H1 (cell line): ENCODE results near the gene ZC3H12C. TPM values are rescaled to one million over a fixed set of nuclear protein-coding genes. Genes with fewer than 3 reads are reported as not detected.

ENCODE experiments used
- CTCF ChIA-PET: fragments of 300-600 bp; sonication (Branson Sonifier 250); formaldehyde crosslinking; loops from one replicate; lab custom pipeline; 2021; ENCODE audit not compliant: partially characterized antibody; lab: Charles Lee
- POLR2A ChIA-PET: fragments of 300-600 bp; sonication (Branson Sonifier 250); formaldehyde crosslinking; loops from one replicate; lab custom pipeline; 2021; ENCODE audit warnings: inconsistent platforms; ENCODE audit not compliant: partially characterized antibody; lab: Charles Lee
- DNase-seq, 2 experiments: peaks; one replicate each; pipeline versions ENCODE4 v3.0.0 to v3.0.0-alpha.2; 2010 to 2022; ENCODE audit warnings: low spot score in 2 of 2, low read depth in 1 of 2, mixed read lengths in 1 of 2
- FAIRE-seq: peaks from 2 replicates; lab custom pipeline; 2011; peaks lifted over from hg19 to GRCh38; lab: Jason Lieb, UNC
- H2AFZ ChIP-seq: 2 replicates; pipeline ENCODE4 v1.8.1; 2012; ENCODE audit warnings: low read length, inconsistent platforms
- H2AK5ac ChIP-seq: 2 replicates; pipeline ENCODE4 v1.6.1; 2013; ENCODE audit warnings: low read depth, low read length
- H2BK120ac ChIP-seq: replicated peaks from 2 replicates; pipeline ENCODE3; 2013; ENCODE audit warnings: low read depth, low read length, inconsistent platforms
- H2BK12ac ChIP-seq: 2 replicates; pipeline ENCODE4 v1.6.1; 2013; ENCODE audit warnings: low read depth, low read length
- H2BK15ac ChIP-seq: 2 replicates; pipeline ENCODE4 v1.6.1; 2013; ENCODE audit warnings: low read length
- H2BK20ac ChIP-seq: 2 replicates; pipeline ENCODE4 v1.6.1; 2013; ENCODE audit warnings: low read length
- H2BK5ac ChIP-seq: 2 replicates; pipeline ENCODE4 v1.6.1; 2013; ENCODE audit warnings: low read depth, low read length
- H3K14ac ChIP-seq: 2 replicates; pipeline ENCODE4 v1.6.1; 2013; ENCODE audit warnings: inconsistent platforms; ENCODE audit not compliant: insufficient read length
- H3K18ac ChIP-seq: 2 replicates; pipeline ENCODE4 v1.6.1; 2013; ENCODE audit warnings: low read length; ENCODE audit errors: extremely low read depth
- H3K23ac ChIP-seq: 2 replicates; pipeline ENCODE4 v1.6.1; 2013; ENCODE audit warnings: inconsistent platforms; ENCODE audit not compliant: insufficient read length
- H3K23me2 ChIP-seq: 2 replicates; pipeline ENCODE4 v1.6.1; 2013; ENCODE audit warnings: low read depth, low read length
- H3K27ac ChIP-seq: 2 replicates; pipeline ENCODE4 v1.6.1; 2011; ENCODE audit warnings: low read depth, low read length, inconsistent platforms
- H3K27me3 ChIP-seq, 4 experiments: replicated peaks in 1 of 4; 1 replicate in 1 of 4; 2 replicates in 3 of 4; pipeline versions ENCODE4 v1.6.1 to v1.8.1; 2011 to 2013; ENCODE audit warnings: low read length in 3 of 4, mild to moderate bottlenecking in 3 of 4, inconsistent platforms in 2 of 4, mixed read lengths in 2 of 4, moderate library complexity in 1 of 4; ENCODE audit not compliant: control insufficient read depth in 3 of 4, insufficient read depth in 3 of 4; ENCODE audit errors: extremely low read depth in 1 of 4
- H3K36me3 ChIP-seq, 4 experiments: 2 replicates each; pipeline versions ENCODE4 v1.6.1 to v1.8.1; 2011 to 2013; ENCODE audit warnings: mild to moderate bottlenecking in 4 of 4, low read length in 3 of 4, moderate library complexity in 2 of 4, control low read depth in 1 of 4, inconsistent platforms in 1 of 4; ENCODE audit not compliant: insufficient read depth in 4 of 4, control insufficient read depth in 2 of 4
- H3K4ac ChIP-seq: replicated peaks from 2 replicates; pipeline ENCODE3; 2013; ENCODE audit warnings: low read length, low read depth, mixed read lengths, inconsistent platforms; ENCODE audit not compliant: insufficient read length
- H3K4me1 ChIP-seq, 4 experiments: replicated peaks in 1 of 4; 1 replicate in 1 of 4; 2 replicates in 3 of 4; pipeline versions ENCODE4 v1.6.1 to v1.8.1; 2011 to 2013; ENCODE audit warnings: low read length in 3 of 4, inconsistent platforms in 2 of 4, mixed read lengths in 1 of 4; ENCODE audit not compliant: insufficient read depth in 4 of 4, control insufficient read depth in 3 of 4
- H3K4me2 ChIP-seq, 2 experiments: 2 replicates each; pipeline versions ENCODE4 v1.6.1 to v1.8.1; 2011 to 2013; ENCODE audit warnings: low read depth in 2 of 2, low read length in 2 of 2, control low read depth in 1 of 2, inconsistent platforms in 1 of 2, mild to moderate bottlenecking in 1 of 2; ENCODE audit not compliant: insufficient read depth in 1 of 2
- H3K4me3 ChIP-seq, 4 experiments: fragments of 200-600, 300-600 bp in 1 of 4; sonication (generic), shearing (Covaris generic), sonication (Bioruptor Twin) in 1 of 4; 2 replicates each; pipeline versions ENCODE4 v1.5.1 to v1.8.1; 2011 to 2016; ENCODE audit warnings: low read length in 4 of 4, low read depth in 3 of 4, control low read depth in 2 of 4, inconsistent platforms in 2 of 4, mild to moderate bottlenecking in 2 of 4, mixed read lengths in 1 of 4, moderate library complexity in 1 of 4; ENCODE audit not compliant: insufficient read depth in 2 of 4; ENCODE audit errors: extremely low read depth in 1 of 4
- H3K56ac ChIP-seq: replicated peaks from 2 replicates; pipeline ENCODE3; 2013; ENCODE audit warnings: low read depth, mild to moderate bottlenecking, mixed read lengths, low read length, inconsistent platforms; ENCODE audit not compliant: insufficient read length
- H3K79me1 ChIP-seq: 2 replicates; pipeline ENCODE4 v1.6.1; 2013; ENCODE audit warnings: low read depth, low read length, control low read depth
- H3K79me2 ChIP-seq, 2 experiments: 2 replicates each; pipeline versions ENCODE4 v1.6.1 to v1.8.1; 2012 to 2013; ENCODE audit warnings: low read length in 2 of 2, mild to moderate bottlenecking in 2 of 2, inconsistent platforms in 1 of 2; ENCODE audit not compliant: insufficient read depth in 2 of 2, control insufficient read depth in 1 of 2
- H3K9ac ChIP-seq, 4 experiments: replicated peaks in 1 of 4; 1 replicate in 1 of 4; 2 replicates in 3 of 4; pipeline versions ENCODE4 v1.6.1 to v1.8.1; 2011 to 2013; ENCODE audit warnings: low read depth in 3 of 4, low read length in 3 of 4, control low read depth in 2 of 4, mild to moderate bottlenecking in 2 of 4, moderate library complexity in 2 of 4, inconsistent platforms in 1 of 4; ENCODE audit errors: extremely low read depth in 1 of 4
- H3K9me3 ChIP-seq, 2 experiments: 2 replicates each; pipeline versions ENCODE4 v1.6.1 to v1.8.1; 2012 to 2013; ENCODE audit warnings: mild to moderate bottlenecking in 2 of 2, moderate library complexity in 2 of 2, control low read depth in 1 of 2, inconsistent platforms in 1 of 2, low read depth in 1 of 2, low read length in 1 of 2, mixed read lengths in 1 of 2; ENCODE audit not compliant: insufficient read depth in 2 of 2
- H4K20me1 ChIP-seq, 2 experiments: replicated peaks in 1 of 2; 2 replicates each; pipeline versions ENCODE3 to v1.8.1; 2011 to 2013; ENCODE audit warnings: inconsistent platforms in 2 of 2, low read length in 2 of 2, mild to moderate bottlenecking in 1 of 2; ENCODE audit not compliant: insufficient read depth in 2 of 2, control insufficient read depth in 1 of 2
- H4K5ac ChIP-seq: 2 replicates; pipeline ENCODE4 v1.6.1; 2013; ENCODE audit warnings: low read length, low read depth, mixed read lengths, inconsistent platforms; ENCODE audit not compliant: insufficient read length
- H4K8ac ChIP-seq: 2 replicates; pipeline ENCODE4 v1.8.0; 2013; ENCODE audit warnings: mild to moderate bottlenecking, moderate library complexity, low read length, inconsistent platforms; ENCODE audit not compliant: insufficient read depth; ENCODE audit errors: extremely low read depth
- H4K91ac ChIP-seq: replicated peaks from 2 replicates; pipeline ENCODE3; 2013; ENCODE audit warnings: low read length, mixed read lengths, inconsistent platforms; ENCODE audit not compliant: insufficient read length
- CBX5 ChIP-seq: fragments of 300-800, 300-1000 bp; sonication (generic); IDR thresholded peaks from 2 replicates; pipeline ENCODE4 v1.7.1; 2016; ENCODE audit warnings: antibody characterized with exemption, low read length, low read depth
- EP300 ChIP-seq, 2 experiments: IDR thresholded peaks; 1 replicate in 1 of 2; 2 replicates in 1 of 2; pipeline ENCODE4 v1.6.1; 2011 to 2012; ENCODE audit warnings: low read depth in 2 of 2, low read length in 2 of 2, mild to moderate bottlenecking in 2 of 2, borderline replicate concordance in 1 of 2, inconsistent platforms in 1 of 2, moderate library complexity in 1 of 2
- EZH2 ChIP-seq: fragments of 200-600 bp; sonication (generic); IDR thresholded peaks from 2 replicates; pipeline ENCODE4 v1.7.1; 2012; ENCODE audit warnings: low read depth, mild to moderate bottlenecking, moderate library complexity, low read length, inconsistent platforms; ENCODE audit not compliant: severe bottlenecking
- GABPA ChIP-seq: IDR thresholded peaks from 2 replicates; pipeline ENCODE4 v1.6.1; 2011; ENCODE audit warnings: mild to moderate bottlenecking, low read length, moderate library complexity, borderline replicate concordance; ENCODE audit not compliant: insufficient read depth
- NANOG ChIP-seq: IDR thresholded peaks from 2 replicates; pipeline ENCODE4 v1.6.1; 2011; ENCODE audit warnings: low read length, low read depth, mild to moderate bottlenecking, inconsistent platforms; ENCODE audit not compliant: insufficient read depth, poor library complexity, severe bottlenecking
- POLR2A ChIP-seq, 2 experiments: IDR thresholded peaks; 1 replicate in 1 of 2; 2 replicates in 1 of 2; pipeline ENCODE4 v1.6.1; 2011; ENCODE audit warnings: low read depth in 2 of 2, low read length in 2 of 2, mild to moderate bottlenecking in 2 of 2; ENCODE audit errors: control extremely low read depth in 1 of 2
- RBBP5 ChIP-seq: IDR thresholded peaks from 2 replicates; pipeline ENCODE4 v1.7.1; 2012; ENCODE audit warnings: low read depth, mild to moderate bottlenecking, inconsistent platforms, low read length, moderate library complexity, borderline replicate concordance
- SP4 ChIP-seq: IDR thresholded peaks from 2 replicates; pipeline ENCODE4 v1.6.1; 2012; ENCODE audit warnings: low read length, inconsistent platforms
- TBP ChIP-seq: IDR thresholded peaks from 2 replicates; pipeline ENCODE4 v1.6.1; 2011; ENCODE audit warnings: low read depth, low read length, improper control_type of control experiment
- WGBS, 2 experiments: shearing (Covaris generic) in 1 of 2; methylation state at CpG; one replicate each; pipeline versions ENCODE4 v1.1.6 to v1.1.7; 2013 to 2015; ENCODE audit warnings: low lambda C conversion rate in 2 of 2, mixed read lengths in 2 of 2, inconsistent platforms in 1 of 2, low coverage in 1 of 2, missing lambda C conversion rate in 1 of 2; ENCODE audit not compliant: insufficient replicate concordance in 2 of 2, insufficient coverage in 1 of 2, insufficient read length in 1 of 2; ENCODE audit errors: extremely low coverage in 1 of 2, missing lambda C conversion rate in 1 of 2; 5-methylcytosine and 5-hydroxymethylcytosine counted together
- polyA plus RNA-seq, 7 experiments: library from polyadenylated mRNA; depleted of rRNA in 3 of 7; stranded (reverse) in 5 of 7; unstranded in 2 of 7; fragments of >200 nt in 5 of 7; fragments of 200-250 nt in 2 of 7; gene quantifications; 1 replicate in 5 of 7; 2 replicates in 1 of 7; 4 replicates in 1 of 7; pipeline versions ENCODE4 v1.2.1 to v1.2.3, GENCODE V29; 2011 to 2013; ENCODE audit warnings: missing spikeins in 2 of 7, mixed read lengths in 2 of 7
- total RNA-seq: library from RNA; stranded (reverse); fragmentation: NEBNext Ultra II Directional; extraction: Animal tissue kit (Norgen Biotek cat#: 25700); gene quantifications from 2 replicates; pipeline ENCODE4 v1.2.1, GENCODE V29; 2021
- TF ChIP-seq, protein P1 (sequence below): IDR thresholded peaks from 2 replicates; pipeline ENCODE4 v1.6.1; 2011; ENCODE audit warnings: low read depth, mild to moderate bottlenecking, low read length; ENCODE audit not compliant: insufficient read depth

Gene ZC3H12C
- total and polyA plus RNA-seq, 2 of the 8 experiments (the other 6 are each of a cell fraction or from before 2014, with no cell fraction given): 2.0 to 2.7 TPM

DNA sequence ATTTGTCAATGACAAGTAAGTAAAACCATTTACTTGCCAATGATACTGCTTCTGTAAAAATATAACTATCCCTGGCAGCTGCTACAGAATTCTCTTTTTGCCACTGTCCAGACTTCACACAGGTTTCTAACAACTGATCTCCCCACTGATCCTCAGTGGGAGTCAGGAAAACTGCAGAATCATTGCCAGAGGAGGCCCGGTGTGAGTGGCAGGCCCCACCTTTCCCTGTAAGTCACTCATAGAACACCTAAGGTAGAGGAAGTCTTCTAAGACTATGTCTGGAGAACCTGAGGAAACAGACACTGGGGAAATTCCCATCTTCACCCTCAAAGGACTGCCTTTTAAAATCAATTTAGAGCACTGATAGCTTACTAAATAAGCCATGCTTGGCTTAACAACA, 66.3 kb downstream of the ZC3H12C start:
- Histone ChIP-seq H2BK12ac (no peak overlapping the region), H2BK5ac (no peak overlapping the region), H3K36me3 (peaks cover 4 to 12% (median 8%) of the 10 kb centered on the region in 4 experiments; a peak in 5 of 8 replicates), H3K14ac (no peak overlapping the region), H2BK120ac (no peak overlapping the region), H3K79me2 (no peaks in the 10 kb centered on the region), H2AFZ (no peak overlapping the region), H2BK15ac (no peak overlapping the region), H3K4me3 (no peak overlapping the region), H2AK5ac (no peak overlapping the region), H3K18ac (no peak overlapping the region), H3K27me3 (no peaks in the 10 kb centered on the region), H3K4ac (no peak overlapping the region), H3K56ac (no peak overlapping the region), H3K23ac (no peak overlapping the region), H3K27ac (no peak overlapping the region), H3K4me1 (no peaks in the 10 kb centered on the region), H3K23me2 (no peaks in the 10 kb centered on the region), H4K91ac (no peak overlapping the region), H3K9me3 (no peaks in the 10 kb centered on the region), H3K9ac (no peak overlapping the region), H4K8ac (no peak overlapping the region), H2BK20ac (no peak overlapping the region), H4K5ac (no peak overlapping the region), H3K4me2 (no peak overlapping the region), H3K79me1 (no peaks in the 10 kb centered on the region), H4K20me1 (no peaks in the 10 kb centered on the region)
- WGBS, 2 experiments: 81% methylated on average over 1 of the region's 1 CpG; no CpG with 5 or more reads in 1 of the 2 experiments
- ChIA-PET POLR2A (no interaction called here), CTCF (interaction anchor here (1.1 kb wide), 1 partner anchor 14 kb away, joined by 3 read pairs; no protein-coding TSS in a partner anchor)
- TF ChIP-seq, protein P1, sequence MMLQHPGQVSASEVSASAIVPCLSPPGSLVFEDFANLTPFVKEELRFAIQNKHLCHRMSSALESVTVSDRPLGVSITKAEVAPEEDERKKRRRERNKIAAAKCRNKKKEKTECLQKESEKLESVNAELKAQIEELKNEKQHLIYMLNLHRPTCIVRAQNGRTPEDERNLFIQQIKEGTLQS: no peak
- TF ChIP-seq POLR2A (IDR thresholded peaks at IDR 0.05; ENCODE audit: control extremely low read depth in 1 of 2, low read depth in 2 of 2, low read length in 2 of 2): no peak
- TF ChIP-seq EZH2: no peak
- no peak for TF ChIP-seq RBBP5
- TF ChIP-seq TBP: no peak
- TF ChIP-seq GABPA: no peak
- no peak for TF ChIP-seq NANOG
- no peak for TF ChIP-seq CBX5
- TF ChIP-seq SP4: no peak
- no peak for TF ChIP-seq EP300 (IDR thresholded peaks at IDR 0.05; ENCODE audit: borderline replicate concordance in 1 of 2, low read depth in 2 of 2, low read length in 2 of 2)
- DNase-seq (no peak), FAIRE-seq (no peak)
